GM12874 (cell line): ENCODE measurements around the gene TMEM128.

Source experiments
- TF ChIP-seq, protein P1 (sequence below): IDR thresholded peaks from 2 replicates; pipeline ENCODE4 v1.5.1; 2011; ENCODE audit warnings: low read depth, mild to moderate bottlenecking, control low read depth, low read length, moderate library complexity; ENCODE audit not compliant: insufficient read depth

Gene TMEM128

DNA sequence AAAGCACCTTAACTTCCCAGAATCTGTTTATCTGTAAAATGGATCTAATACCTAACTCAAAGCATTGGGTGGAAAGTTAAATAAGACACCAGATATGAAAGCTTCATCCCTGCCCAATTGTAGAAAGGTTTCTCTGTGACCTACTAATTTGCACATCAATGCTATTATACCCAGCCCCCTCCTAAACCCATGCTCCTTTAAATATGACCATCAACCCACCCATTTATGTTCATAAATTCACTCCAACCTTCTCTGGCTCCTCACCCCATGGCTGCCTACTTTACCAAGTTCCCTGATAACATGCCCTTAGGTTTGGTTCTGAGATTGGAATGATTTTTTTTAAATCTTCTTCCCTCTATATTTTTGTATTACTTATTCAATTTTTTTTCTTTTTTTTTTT, 40.1 kb upstream of the TMEM128 start:
- TF ChIP-seq, protein P1, sequence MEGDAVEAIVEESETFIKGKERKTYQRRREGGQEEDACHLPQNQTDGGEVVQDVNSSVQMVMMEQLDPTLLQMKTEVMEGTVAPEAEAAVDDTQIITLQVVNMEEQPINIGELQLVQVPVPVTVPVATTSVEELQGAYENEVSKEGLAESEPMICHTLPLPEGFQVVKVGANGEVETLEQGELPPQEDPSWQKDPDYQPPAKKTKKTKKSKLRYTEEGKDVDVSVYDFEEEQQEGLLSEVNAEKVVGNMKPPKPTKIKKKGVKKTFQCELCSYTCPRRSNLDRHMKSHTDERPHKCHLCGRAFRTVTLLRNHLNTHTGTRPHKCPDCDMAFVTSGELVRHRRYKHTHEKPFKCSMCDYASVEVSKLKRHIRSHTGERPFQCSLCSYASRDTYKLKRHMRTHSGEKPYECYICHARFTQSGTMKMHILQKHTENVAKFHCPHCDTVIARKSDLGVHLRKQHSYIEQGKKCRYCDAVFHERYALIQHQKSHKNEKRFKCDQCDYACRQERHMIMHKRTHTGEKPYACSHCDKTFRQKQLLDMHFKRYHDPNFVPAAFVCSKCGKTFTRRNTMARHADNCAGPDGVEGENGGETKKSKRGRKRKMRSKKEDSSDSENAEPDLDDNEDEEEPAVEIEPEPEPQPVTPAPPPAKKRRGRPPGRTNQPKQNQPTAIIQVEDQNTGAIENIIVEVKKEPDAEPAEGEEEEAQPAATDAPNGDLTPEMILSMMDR = no peak

DNA sequence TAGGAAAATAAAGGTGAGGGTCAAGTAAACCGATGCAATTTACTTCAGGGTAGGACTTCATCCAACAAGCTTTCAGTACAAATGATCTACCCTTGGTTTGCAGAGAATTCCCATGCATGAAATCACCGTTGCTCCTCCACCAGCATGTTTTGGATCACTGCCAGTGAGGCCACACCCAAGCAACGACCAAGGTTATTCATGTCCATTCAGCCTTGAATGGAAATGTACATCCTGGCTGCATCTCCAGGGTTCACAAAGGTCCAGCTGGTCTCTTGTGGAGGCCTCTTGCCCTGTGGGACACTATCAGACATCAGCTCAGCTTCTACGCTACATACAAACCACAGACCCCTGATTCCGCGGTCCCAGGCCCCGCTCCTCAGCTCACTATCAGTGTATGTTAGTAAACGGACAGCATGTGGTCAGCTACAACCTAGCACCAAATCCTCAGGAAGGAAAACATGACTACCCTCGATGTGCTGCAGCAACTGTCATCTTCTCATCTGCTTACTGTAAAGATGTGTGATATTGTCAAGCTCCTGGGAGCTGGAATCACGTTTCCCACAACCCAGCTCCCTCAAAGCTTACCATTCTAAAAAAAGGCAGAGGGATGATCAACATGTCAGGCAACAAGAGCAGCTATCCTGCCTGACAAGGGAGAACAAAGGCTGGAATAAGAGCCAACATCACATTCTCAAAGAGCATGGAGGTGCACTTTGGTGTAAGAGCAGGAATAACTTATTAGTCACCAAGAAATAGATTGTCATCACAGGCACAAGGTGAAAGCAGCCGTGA, 37.0 kb upstream of the TMEM128 start:
- TF ChIP-seq, protein P1 = no peak

DNA sequence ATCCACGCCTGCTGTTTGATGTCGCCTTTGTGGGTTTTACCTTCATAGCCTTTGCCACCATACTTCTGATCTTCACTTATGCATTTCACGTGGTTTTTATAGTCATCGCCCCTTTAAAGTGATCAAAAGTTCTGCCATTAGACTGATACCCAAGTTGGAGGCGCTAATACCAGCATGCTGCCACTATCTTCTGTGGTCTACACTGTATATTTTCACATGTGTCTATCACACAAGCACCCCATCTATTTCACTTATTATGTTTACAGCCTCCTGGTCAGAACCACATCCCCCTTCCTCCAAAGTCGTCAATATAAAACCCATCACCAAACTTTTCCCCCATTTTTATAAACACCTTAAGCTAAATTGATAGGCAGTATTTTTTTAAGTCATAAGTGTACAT, 33.8 kb upstream of the TMEM128 start:
- TF ChIP-seq, protein P1 = no peak

DNA sequence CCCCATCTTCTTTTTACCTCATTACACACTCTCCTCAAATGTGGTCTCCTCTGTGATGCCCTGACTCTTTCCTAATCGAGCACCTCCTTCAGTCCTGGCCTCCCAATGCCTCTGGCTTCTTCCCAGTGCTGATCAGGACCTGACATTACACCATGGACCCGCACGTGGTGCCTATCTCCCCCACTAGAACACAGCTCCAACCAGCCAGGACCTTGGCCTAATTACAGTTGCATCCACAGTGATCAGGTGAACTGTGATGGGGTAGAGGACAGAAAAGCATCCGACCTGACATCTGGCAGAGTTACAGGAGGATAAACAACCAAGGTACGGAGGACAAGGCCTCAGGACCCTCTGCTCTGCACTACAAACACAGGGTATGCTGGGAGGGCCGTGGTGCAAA, 29.5 kb upstream of the TMEM128 start:
- TF ChIP-seq, protein P1 = no peak

DNA sequence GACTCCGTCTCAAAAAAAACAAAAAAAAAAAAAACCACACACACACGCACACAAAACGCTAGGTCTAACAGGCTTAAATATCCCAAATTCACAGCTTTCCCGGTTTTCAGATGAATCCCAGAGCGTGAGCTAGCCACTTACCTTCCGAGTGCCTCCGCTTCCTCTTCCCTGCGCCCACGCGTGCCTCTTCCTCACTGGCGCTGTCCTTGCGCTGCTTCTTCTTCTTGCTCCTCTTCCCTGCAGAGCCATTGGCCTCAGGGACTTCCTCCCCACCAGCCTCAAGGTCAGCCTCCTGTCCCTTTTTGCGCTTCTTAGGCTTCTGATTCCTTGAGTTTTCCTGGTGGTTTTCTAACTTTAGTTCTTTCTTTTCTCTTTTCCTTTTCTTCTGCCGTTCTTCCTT, 26.2 kb upstream of the TMEM128 start:
- TF ChIP-seq, protein P1 = no peak

DNA sequence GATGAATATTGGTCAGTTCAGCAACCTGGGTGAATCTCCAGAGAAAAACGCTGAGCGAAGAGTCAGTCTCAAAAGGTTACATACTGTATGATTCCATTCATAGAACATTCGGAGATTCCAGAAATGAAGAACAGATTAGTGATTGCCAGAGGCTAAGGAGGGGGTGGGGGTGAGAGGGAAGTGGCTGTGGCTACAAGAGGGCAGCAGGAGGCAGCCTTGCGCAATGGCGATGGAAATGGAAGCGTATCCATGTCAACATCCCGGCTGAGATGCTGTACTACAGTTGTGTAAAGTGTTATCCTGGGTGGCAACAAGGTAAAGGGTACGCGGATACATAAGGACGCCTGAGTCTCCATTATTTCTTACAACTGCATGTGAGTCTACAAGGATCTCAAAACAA, 23.9 kb upstream of the TMEM128 start:
- TF ChIP-seq, protein P1 = no peak

DNA sequence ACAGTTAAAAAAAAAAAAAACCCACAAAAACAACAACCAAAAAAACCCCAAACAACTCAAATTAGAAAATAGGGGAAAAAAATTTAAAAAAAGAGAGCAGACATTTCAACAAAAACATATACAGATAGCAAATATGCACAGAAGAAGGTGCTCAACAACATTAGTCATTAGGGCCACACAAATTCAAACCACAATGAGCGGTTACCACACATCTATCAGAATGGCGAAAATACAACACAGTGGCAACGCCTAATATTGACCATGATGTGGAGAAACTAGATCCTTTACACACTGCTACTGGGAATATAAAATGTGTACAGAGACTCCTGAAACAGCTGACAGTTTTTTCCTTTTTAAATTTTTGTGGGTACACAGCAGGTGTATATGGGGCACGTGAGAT, 22.5 kb upstream of the TMEM128 start:
- TF ChIP-seq, protein P1 = no peak

DNA sequence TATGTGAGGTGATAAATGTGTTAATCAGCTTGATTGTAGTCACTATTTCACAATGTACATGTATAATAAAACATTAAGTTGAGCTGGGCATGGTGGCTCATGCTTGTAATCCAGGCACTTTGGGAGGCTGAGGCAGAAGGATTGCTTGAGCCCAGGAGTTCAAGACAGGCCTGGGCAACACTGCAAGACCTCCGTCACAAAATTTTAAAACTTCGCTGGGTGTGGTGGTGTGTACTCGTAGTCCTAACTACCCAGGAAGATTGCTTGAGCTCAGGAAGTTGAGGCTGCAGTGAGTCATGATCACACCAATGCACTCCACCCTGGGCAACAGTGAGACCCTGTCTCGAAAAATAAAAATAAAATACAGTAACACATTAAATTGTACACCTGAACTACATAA, 21.8 kb upstream of the TMEM128 start:
- TF ChIP-seq, protein P1 = no peak
